ENCODE measurements around the gene TPRG1L.
"Not testable (repeated sequence)": the region's sequence is repeated elsewhere in the genome, so short reads cannot be mapped to it uniquely, and the experiment has no call there.

The TPRG1L gene

DNA sequence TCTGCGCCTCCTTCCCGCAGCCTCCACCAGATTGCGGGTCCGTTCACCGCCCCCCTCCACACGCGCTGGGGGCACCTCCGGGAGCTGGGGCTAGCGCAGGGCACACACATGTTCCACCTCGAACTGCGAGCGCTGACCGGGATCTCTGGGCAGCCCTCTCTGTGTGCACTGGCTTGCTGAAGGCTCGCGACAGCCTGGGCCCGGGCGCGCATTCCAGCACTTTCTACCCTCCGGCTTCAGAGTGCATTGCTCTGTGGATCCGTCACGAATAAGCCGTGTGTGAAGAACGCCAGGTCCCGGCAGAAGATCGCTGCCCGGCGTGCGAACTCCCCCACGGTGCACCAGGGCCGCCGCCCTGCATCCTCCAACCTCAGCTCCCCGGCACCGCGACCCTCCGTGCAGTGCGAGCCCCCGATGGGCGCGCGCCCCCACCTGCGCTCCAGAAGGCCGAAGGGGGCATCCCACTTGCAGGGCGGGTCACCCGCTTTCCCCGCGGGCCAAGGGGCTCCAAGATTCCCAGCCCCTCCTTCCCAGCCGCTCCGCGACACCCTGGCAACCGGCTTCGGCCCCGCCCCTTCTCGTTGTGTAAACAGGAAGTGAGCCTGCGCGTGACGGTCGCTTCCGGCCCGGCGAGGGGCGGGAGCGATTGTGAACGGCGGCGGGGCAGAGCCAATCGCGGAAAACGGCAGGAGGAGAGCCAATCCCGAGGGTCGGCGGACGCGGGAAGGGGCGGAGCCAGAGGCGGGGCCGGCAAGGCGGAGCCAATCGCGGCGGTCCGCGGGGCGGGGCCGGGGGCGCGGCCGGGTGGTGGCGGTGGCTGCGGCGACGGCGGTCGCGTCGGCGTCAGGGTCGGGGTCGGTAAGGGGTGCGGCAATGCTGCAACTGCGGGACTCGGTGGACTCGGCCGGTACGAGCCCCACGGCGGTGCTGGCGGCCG lies at the start of gene TPRG1L:
Gene TPRG1L (plus strand): TSS at position 816 of the 937 bp plus-strand sequence. CDS start 58 bp downstream, at position 874.
- peak; percentile 90 to 99 (median 98) for DNase-seq

- not testable (repeated sequence) for DNase-seq
These were observed 49.3 kb upstream of the TPRG1L start for GRCh38 chr1:3575515-3575914.

- DNase-seq: peak in 1 of 51 donors; percentile 26
These were observed 48.8 kb upstream of the TPRG1L start for GRCh38 chr1:3575993-3576392.

GRCh38 chr1:3577300-3577699 lies 47.5 kb upstream of the TPRG1L start:
- peak in 19 of 51 donors; percentile 16 to 77 (median 45) for DNase-seq

- DNase-seq: no peak
These were observed 46.9 kb upstream of the TPRG1L start for GRCh38 chr1:3577711-3578432.

GRCh38 chr1:3578433-3578805 lies 46.4 kb upstream of the TPRG1L start:
- no peak for DNase-seq

- no peak for DNase-seq
These were observed 45.9 kb upstream of the TPRG1L start for GRCh38 chr1:3578906-3579305.

DNA sequence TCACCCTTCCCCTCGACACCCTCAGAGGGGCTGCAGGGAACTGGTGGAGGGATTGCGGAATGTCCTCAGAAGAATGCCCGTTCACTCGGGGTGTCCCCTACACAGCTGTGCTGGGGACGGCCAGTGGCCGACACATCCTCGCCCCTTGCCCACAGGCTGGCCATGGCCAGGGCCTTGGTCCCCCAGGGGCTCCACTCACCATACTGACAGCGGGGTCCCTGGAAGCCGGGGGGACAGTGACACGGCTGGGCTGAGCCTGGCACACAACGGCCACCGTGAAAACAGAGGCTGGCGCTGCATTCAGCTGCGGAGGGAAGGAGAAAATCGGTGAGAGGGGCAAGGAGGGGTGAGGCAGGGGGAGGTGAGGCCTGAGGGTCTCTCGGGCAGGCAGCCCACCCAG lies 45.2 kb upstream of the TPRG1L start:
- DNase-seq: no peak

DNA sequence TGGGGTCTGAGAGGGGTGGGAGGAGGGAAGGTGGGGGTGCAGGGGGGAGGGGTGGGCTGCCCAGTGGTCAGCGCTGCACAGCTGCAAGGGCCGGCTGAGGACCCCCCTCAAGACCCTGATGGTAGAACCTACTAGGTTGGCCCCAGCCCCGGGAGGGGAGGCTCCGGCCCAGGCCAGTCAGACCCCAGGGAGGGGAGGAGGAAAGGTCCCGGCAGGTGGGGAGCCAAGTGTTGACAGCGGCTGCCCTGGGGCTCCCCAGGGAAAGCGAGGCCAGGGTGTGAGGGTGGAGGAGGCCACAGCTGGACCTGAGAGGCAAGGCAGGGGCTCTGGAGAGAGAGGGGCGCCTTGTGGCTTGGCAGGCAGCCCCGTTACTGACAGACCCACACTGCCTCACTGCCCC lies 44.6 kb upstream of the TPRG1L start:
- no peak for DNase-seq

DNA sequence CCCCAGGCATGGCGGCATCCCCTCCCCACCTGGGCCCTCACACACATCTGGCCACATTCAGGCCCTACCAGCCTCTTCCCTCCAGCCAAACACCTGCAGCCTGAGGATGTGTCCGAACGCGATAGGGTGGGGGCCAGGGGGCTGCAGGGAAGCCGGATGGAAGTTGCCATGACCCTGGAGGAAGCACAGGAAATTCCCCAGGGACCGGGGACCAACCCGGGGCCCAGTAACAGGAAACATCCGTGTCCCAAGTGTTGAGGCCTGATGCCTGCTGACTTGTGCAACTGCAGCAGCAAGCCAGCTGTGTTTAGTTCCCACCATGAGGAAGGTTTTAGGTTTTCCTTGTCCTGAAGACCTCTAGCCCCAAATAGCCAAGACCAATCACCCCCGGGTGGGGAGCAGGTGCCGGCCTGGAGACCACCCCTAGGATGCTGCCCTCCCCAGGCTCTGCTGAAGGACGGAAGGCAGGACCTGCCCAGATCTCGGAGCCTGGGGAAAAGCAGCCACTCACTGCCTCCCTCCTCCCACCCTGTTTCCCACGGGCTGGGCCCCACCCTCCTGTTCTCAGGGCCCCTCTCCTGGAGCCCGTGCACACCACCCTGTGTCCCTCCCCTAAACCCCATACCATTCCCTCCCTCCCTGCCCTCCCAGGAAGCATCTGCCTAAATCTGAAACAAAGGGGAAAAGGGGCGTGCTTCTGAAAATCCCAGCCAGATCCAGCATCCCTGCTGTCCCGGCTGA lies 43.3 kb upstream of the TPRG1L start:
- no peak for DNase-seq

DNA sequence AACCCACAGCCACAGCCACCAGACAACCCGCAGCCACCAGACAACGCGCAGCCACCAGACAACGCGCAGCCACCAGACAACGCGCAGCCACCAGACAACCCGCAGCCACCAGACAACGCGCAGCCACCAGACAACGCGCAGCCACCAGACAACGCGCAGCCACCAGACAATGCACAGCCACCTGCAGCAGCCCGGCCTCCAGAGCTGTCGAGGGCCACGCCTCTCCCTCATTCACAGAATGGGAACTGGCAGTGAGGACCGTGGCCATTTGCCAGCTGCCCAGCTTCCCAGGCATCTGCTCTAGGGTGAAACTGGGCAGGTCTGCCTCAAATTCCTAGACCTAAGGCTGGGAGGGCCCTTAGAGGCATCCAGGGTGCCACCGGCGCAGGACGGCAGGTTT lies 41.1 kb upstream of the TPRG1L start:
- DNase-seq: peak in 4 of 51 donors; percentile 17 to 35 (median 30)

DNA sequence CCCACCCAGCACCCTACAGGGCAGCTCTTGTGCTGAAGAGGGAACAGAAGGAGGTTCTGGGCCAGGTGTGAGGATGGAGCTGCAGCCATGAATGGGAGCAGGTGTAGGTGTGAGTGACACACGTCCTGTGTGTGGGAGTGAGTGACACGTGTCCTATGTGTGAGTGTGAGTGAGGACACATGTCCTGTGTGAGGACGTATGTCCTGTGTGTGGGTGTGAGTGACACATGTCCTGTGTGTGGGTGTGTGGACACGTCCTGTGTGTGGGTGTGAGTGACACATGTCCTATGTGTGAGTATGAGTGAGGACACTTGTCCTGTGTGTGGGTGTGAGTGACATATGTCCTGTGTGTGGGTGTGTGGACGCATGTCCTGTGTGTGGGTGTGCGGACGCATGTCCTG lies 39.9 kb upstream of the TPRG1L start:
- no peak for DNase-seq

- DNase-seq: not testable (repeated sequence)
These were observed 39.4 kb upstream of the TPRG1L start for GRCh38 chr1:3585353-3585868.

GRCh38 chr1:3585940-3586568 lies 38.8 kb upstream of the TPRG1L start:
- no peak for DNase-seq

GRCh38 chr1:3586986-3587759 lies 37.6 kb upstream of the TPRG1L start:
- DNase-seq: peak in 2 of 51 donors; percentile 20 to 40

DNA sequence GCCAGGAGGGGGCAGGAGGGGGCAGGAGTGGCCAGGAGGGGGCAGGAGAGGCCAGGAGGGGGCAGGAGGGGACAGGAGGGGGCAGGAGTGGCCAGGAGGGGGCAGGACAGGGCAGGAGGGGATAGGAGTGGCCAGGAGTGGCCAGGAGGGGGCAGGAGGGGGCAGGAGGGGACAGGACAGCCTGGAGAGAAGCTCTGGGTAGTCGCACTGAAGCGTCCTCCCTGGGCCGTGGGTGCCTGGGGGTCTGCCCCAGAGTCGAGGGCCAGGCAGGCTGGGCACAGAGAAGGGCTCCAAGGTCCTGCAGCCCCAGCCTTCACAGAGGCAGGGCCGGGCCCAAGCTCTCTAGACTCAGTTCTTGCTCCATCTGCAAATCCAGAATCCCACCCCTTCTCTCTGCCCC lies 36.4 kb upstream of the TPRG1L start:
- no peak for DNase-seq

GRCh38 chr1:3590139-3590763 lies 34.6 kb upstream of the TPRG1L start:
- DNase-seq: no peak

GRCh38 chr1:3590951-3591865 lies 33.6 kb upstream of the TPRG1L start:
- DNase-seq: no peak

DNA sequence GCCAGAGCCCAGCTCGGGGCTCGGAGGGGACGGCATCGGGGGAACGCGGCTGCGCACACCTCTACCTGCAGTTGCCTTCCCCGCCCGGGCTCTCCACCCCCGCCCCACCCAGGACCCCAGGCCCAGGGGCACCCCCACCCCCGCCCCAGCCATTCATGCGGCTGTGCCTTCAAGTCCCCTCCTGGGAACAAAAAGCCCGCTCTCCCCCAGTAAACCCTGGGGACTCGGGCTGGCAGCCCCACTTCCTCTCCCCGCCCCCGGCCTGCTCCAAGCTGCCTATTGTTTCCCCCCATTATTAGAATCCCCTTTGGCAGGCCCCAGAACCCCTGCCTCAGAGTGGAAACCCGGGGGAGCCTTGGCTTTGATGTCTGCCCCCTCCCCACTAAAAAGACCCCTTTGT lies 31.5 kb upstream of the TPRG1L start:
- DNase-seq: no peak

All from hypothalamus (tissue), 51 donors.